ENCODE measurements around the gene GABPB2. TPM values are rescaled to one million over a fixed set of nuclear protein-coding genes. Genes with fewer than 3 reads are reported as not detected.

GABPB2 gene
- 2.6 to 3.9 TPM (median 3.8 TPM) in 5 replicates for total RNA-seq (2022; extraction: Qiagen RNA extraction)

DNA sequence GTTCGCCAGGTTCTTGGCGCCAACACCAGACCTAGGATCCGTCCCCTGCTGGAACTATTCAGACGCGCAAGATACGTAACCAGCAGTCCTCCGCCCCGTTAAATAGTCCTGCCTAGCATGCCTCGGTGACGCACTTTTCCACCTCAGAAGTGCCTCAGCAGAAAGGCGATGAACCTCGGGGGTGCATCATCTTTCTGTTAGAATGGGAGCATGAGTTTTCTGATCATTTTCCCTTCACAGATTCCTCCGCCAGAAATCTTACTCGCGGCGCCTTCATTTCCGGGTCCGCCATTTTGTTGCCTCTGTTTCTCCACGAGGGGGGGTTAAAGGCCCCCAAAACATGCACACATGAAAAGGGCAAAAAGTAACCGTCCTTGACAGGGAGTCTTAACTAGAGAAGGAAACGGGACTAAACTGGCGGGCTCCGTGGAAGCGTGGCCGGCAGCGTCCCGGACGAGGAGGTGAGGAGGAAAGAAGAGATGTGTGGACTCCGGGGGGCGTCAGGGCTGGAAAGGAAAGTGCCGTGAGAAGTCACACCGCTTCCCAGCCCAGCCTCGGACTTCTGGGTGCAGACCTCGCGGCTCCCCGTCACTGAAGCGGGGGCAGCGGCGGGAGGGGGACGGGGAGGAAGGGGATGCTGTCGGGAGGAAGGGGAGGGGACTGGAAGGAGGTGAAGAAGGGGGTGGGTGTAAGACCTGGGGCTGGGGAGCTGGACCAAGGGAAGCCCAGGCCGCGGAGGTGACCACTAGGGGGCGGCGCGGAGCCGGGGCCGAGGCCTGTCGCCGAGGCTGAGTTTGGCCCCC lies at the start of gene GABPB2:
Gene GABPB2, plus strand, starts transcription at position 288 of the 803 bp plus-strand sequence. CDS start 17,429 bp downstream, outside the sequence.

DNA sequence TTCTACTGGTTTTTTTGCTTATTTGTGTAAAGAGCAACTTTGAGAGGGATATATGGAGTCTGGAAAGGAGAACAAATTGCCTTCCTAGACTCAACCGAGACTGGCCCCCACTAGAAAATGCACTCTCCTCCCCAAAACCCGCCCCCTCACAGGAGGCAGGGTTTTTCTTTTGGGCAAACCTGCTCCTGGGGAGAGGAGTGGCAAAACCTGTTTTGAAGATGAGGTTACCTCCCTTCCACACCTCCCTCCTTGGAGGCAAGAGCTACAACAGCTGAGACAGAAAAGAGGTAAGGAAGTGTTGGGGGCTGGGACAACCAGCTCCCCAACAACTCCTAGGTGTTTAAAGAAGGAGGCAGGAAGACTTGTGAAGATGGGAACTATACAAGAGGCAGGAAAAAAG lies 34.2 kb upstream of the GABPB2 start, which contains the start of gene BNIPL:
Gene BNIPL, plus strand, starts transcription at position 231 of the 400 bp plus-strand sequence. Its CDS starts 140 bp downstream, at position 371.

GRCh38 chr1:151047591-151047924 lies 23.0 kb upstream of the GABPB2 start, which contains the start of gene C1orf56:
C1orf56 (plus strand) TSS chr1:151047751; CDS start chr1:151047848, 97 bp downstream.

GRCh38 chr1:151059109-151060006 lies 11.2 kb upstream of the GABPB2 start, which contains the start of gene CDC42SE1:
CDC42SE1 (minus strand) TSS chr1:151059622; CDS start chr1:151055730, 3,892 bp downstream.

DNA sequence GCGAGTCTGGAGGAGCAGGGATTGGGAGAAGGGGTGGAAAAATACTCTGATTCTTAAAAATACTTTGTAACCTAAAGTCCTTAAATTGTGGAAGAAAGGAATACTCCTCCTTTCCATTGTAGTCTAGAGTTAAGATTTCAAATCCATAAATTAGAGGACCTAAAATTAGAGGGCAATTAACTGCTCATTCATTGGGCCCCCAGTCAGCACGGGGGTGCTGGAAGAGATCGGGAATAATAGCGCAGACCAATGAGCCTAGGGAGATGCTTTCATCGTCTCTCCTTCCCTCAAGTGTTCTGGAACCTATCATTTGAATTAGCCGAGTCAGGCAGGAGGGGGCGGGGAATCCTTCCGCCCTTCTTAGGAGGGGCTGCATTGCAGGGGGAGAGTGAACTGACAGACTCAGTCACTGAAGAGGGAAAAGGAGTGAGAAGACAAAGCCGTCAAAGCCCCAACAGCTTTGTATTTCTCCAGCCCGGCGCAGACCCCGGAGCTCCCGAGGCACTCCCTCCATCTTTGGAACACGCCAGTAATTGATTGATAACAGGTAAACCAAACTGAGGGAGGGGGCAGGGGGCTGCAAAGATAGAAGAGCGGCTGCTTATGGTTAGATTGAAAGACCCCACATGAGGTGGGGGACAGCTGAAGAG lies 10.4 kb upstream of the GABPB2 start, which contains the start of gene MLLT11:
Gene MLLT11, plus strand, starts transcription at position 391 of the 650 bp plus-strand sequence. CDS start 6,828 bp downstream, outside the sequence.

DNA sequence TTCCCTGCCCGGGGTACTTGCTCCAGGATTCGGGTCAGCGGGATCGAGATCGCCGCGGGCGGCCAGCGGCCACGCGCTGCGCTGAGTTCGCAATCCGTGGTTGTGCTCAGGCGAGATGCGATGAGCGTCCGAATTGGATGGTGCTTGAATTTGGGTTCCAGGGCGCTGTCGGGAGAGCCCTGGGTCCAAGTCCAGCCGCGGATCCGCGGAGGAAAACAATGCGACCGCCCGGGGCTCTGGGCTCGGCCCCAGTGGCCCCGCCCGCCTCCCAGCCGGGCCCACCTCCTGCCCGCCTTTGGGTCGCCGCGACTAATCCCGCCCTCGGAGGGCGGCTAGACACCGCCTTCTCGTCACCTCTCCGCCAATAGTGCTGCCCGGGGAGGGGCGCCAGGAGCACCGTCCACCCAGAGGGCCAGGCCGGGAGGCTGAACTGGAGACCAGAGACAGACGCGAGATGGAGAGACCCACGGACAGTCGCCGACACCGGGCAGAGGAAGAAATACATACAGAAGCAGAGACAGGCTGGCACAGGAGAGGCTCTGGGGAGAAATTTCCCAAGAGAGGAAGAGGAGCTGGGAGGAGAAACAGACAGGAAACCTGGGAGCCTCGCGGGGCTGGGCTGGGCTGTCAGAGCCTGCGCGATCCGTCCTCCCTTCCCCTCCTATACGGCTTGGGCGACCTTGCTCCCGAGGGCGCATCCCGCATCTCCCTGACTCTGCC lies 76.0 kb downstream of the GABPB2 start, which contains the start of gene SEMA6C:
Gene SEMA6C, minus strand, starts transcription at position 220 of the 720 bp plus-strand sequence. CDS start 4,010 bp downstream, outside the sequence.

DNA sequence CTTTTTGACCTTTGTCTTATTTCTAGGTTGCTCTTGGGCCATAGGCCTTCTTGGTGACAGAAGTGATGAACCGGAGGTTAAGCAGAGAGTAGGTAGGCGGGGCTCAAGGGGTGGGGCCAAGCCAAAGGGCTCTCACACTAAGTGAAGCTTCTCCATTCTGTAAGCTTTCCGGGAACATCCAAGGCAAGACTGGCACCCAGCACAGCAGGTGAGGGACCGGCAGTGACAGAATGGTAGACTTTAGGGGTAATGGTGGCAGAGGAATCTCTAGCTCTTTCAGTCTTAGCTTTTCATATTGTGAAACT lies 85.9 kb downstream of the GABPB2 start, which contains the start of gene TNFAIP8L2:
Gene TNFAIP8L2, plus strand, starts transcription at position 135 of the 305 bp plus-strand sequence. CDS start 2,049 bp downstream, outside the sequence.

GRCh38 chr1:151165738-151166504 lies 95.4 kb downstream of the GABPB2 start, which contains the start of the genes LYSMD1 and SCNM1:
LYSMD1 (minus strand) TSS chr1:151165902; CDS start chr1:151165258, 644 bp downstream.
SCNM1 (plus strand) TSS chr1:151166144; CDS start chr1:151166153, 9 bp downstream.

Other genes starting within 250 kb of the GABPB2 start
- 9.3 to 15.0 TPM (median 14.1 TPM) in 5 replicates for gene ARNT, start 194.2 kb upstream of the GABPB2 start, total RNA-seq (2022; extraction: Qiagen RNA extraction)
- gene CTXND2, start 183.6 kb upstream of the GABPB2 start, total RNA-seq (2022; extraction: Qiagen RNA extraction), result not detected in 5 replicates
- gene SETDB1, start 144.4 kb upstream of the GABPB2 start, total RNA-seq (2022; extraction: Qiagen RNA extraction), result 21.6 to 27.7 TPM (median 24.1 TPM) in 5 replicates
- 239 to 260 TPM (median 257 TPM) in 5 replicates for gene CERS2, start 95.9 kb upstream of the GABPB2 start, total RNA-seq (2022; extraction: Qiagen RNA extraction)
- gene ANXA9, start 88.5 kb upstream of the GABPB2 start, total RNA-seq (2022; extraction: Qiagen RNA extraction), result 0.71 to 1.2 TPM (median 0.89 TPM) in 5 replicates
- gene MINDY1, start 63.9 kb upstream of the GABPB2 start, total RNA-seq (2022; extraction: Qiagen RNA extraction), result 2.5 to 3.9 TPM (median 3.3 TPM) in 5 replicates
- 14.7 to 18.6 TPM (median 17.8 TPM) in 5 replicates for gene PRUNE1, start 62.3 kb upstream of the GABPB2 start, total RNA-seq (2022; extraction: Qiagen RNA extraction)
- gene BNIPL, start 34.2 kb upstream of the GABPB2 start, total RNA-seq (2022; extraction: Qiagen RNA extraction), result 0.07 to 0.17 TPM (median 0.11 TPM) in 4 of 5 replicates, not detected in the other
- 5.6 to 8.1 TPM (median 6.4 TPM) in 5 replicates for gene C1orf56, start 23.0 kb upstream of the GABPB2 start, total RNA-seq (2022; extraction: Qiagen RNA extraction)
- gene CDC42SE1, start 11.1 kb upstream of the GABPB2 start, total RNA-seq (2022; extraction: Qiagen RNA extraction), result 88.2 to 91.9 TPM (median 89.9 TPM) in 5 replicates
- 11.9 to 15.4 TPM (median 14.5 TPM) in 5 replicates for gene MLLT11, start 10.4 kb upstream of the GABPB2 start, total RNA-seq (2022; extraction: Qiagen RNA extraction)
- 1.5 to 2.3 TPM (median 1.5 TPM) in 5 replicates for gene SEMA6C, start 75.9 kb downstream of the GABPB2 start, total RNA-seq (2022; extraction: Qiagen RNA extraction)
- gene TNFAIP8L2, start 85.9 kb downstream of the GABPB2 start, total RNA-seq (2022; extraction: Qiagen RNA extraction), result not detected in 5 replicates
- gene LYSMD1, start 95.1 kb downstream of the GABPB2 start, total RNA-seq (2022; extraction: Qiagen RNA extraction), result 5.2 to 7.3 TPM (median 7.1 TPM) in 5 replicates
- 45.2 to 49.4 TPM (median 47.4 TPM) in 5 replicates for gene SCNM1, start 95.4 kb downstream of the GABPB2 start, total RNA-seq (2022; extraction: Qiagen RNA extraction)
- 0.23 to 0.43 TPM (median 0.35 TPM) in 3 of 5 replicates, not detected in the others for gene TMOD4, start 105.2 kb downstream of the GABPB2 start, total RNA-seq (2022; extraction: Qiagen RNA extraction)
- gene VPS72, start 119.4 kb downstream of the GABPB2 start, total RNA-seq (2022; extraction: Qiagen RNA extraction), result 49.1 to 77.7 TPM (median 52.5 TPM) in 5 replicates
- gene PIP5K1A, start 127.8 kb downstream of the GABPB2 start, total RNA-seq (2022; extraction: Qiagen RNA extraction), result 57.0 to 64.9 TPM (median 60.7 TPM) in 5 replicates
- gene PSMD4, start 184.0 kb downstream of the GABPB2 start, total RNA-seq (2022; extraction: Qiagen RNA extraction), result 173 to 199 TPM (median 198 TPM) in 5 replicates
- gene ZNF687, start 211.5 kb downstream of the GABPB2 start, total RNA-seq (2022; extraction: Qiagen RNA extraction), result 11.3 to 15.1 TPM (median 13.2 TPM) in 5 replicates